COLO668 (cell line): ENCODE measurements around the gene STRIP1.

Experiments used
- DNase-seq: peaks from one replicate; lab custom pipeline; 2025; ENCODE audit not compliant: unreplicated experiment; lab: John Stamatoyannopoulos, UW

Gene STRIP1

DNA sequence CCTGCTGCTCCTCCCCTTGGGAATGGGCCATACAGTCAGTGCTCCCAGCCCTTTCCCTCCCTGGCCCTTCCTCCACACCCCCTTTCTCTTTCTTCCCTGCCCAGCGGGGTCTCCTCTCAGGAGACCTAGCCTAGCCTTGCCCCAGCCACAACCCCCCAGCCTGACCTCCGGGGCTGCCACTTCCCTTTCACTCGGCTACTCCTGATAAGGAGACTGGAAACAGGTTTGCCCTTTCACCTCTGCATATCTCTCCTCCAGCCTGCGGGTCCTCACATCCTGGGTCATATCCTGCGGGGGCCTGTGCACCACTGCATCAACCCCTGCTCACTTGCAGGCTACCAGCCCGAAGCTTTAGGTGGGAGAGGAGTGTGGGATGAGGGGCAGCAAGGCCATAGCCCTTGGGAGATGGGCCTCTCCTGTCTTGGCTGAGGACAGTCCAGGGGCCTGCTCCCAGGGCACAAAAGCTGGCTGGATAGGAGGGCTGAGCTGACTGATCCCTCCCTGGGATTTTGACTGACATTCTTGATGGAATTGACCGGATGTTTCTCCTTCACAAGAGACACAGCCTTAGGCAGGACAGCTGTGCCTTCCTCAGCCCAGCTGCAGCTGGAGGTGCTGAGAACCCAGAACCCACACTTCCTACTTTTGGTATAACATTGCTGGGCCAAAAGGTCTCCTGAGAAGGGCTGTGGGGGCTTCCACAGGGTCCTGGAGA lies 55.3 kb downstream of the STRIP1 start:
- no peak for DNase-seq

DNA sequence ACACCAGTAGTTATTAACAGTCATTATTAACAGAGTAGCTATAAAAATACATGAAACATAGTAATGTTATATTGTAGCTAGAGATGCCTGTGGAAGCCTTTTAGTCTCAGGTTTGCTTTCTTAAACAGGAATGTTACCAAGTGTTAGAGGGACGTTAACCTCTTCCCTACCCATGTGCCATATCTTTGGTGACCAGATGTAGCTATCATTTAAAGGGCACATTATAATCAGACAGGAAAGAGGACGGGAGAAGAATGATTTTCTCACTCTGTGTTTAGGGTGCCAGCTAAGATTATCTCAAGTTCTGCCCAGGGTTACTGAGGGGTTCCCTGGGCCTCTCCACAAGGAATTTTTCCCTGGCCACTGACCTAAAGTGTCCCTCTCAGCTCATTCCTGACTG lies 57.0 kb downstream of the STRIP1 start:
- DNase-seq, result no peak

DNA sequence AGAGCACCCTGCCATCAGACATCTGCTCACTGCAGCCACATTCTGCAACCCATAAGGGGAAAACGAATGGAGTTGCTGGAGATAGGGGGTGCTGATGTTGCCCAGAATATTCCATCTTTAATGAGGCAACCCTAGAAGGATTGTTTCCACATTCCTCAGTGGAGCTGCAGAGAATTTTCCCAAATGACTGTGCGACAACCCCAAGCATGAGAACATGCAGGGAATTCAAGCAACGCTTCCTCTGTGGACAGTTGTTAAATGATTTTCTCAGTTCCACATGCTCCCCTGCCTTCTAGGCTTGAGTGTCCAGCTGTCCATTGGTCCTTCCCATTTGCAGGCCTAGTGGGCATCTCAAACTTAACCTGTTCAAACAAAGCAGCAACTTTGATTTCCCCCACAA lies 57.4 kb downstream of the STRIP1 start:
- no peak for DNase-seq

DNA sequence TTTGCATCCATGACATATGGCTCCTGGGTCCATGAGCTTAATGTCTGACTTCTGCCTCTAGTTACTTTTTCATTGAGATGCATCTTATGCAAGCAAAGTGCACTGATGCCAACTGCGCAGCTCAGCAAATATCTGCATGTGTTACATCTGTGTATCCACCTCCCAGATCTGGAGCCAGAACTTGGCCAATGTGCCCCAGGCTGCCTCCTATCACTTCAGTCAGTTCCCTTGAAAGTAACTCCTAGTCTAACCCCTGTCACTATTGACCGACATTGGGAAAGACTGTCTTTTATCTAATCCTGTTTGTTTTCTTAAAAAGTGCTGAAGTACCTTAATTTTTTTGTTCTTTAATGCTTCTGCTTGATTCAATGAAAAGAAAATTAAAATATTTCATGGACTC lies 58.6 kb downstream of the STRIP1 start:
- no peak for DNase-seq

DNA sequence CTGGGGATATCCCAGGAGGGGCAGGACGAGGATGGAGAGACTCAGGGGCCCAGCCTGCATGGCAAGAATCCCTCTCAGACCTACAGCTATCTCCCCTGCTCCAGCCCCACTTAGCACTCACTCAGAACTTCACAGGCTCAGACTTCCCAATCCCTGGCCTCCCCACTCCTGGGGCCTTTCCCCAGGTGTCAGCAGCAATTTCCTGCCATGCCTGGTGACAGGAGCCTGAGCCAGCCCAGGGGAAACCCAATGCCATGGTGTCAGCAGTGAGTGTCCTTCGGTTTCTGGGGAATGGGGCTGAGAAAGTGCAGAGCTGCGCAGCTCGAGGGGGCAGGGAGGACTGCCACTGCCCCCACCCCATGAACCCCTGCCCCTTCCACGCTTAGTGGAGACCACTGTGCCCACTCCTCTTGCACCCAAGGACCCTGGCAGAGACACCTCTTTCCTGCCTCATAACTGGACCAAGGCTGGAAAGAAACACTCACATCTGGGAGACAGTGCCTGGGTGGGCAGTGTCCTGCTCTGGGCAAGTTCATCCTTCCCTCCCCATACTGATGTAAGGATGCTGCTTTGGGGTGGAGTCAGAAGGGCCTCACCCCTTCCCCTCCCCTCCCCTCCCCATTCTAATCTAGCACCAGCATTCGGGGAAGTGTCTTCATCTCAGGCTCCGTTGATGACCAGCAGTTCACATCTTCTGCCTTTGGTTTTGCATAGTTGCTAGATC lies 60.7 kb downstream of the STRIP1 start:
- no peak for DNase-seq

DNA sequence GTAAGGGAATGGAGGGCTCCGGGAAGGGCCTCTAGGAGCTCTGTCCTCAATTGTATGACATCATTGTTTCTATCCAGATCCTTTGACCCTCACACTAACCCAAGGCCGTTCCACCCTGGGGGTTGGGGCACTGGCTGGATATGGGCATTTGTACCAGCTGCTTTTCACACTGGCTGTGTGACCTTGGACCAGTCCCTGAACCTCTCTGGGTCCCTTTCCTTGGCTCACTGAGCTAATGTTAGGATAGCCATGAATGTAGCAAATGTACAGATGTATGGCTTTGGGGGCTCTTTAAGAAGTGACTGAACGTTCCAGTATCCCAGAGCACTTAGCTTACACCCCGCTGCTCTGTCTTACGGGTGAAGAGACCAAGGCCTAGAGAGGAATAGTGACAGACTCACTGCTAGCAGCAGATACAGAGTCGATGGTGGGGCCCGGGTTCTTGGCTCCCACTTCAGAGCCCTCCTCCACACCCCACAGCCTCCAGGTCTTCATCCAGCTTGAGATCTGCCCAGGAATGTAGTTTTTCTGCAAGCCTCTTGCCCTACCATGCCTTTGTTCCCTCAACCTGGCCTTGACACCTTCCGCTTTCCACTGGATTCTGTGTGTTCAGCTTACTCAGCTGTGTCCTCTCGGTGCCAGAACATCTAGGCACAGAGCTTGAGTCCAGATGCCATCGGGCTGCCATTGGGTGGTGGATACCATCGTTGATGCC lies 63.2 kb downstream of the STRIP1 start:
- DNase-seq, result no peak

DNA sequence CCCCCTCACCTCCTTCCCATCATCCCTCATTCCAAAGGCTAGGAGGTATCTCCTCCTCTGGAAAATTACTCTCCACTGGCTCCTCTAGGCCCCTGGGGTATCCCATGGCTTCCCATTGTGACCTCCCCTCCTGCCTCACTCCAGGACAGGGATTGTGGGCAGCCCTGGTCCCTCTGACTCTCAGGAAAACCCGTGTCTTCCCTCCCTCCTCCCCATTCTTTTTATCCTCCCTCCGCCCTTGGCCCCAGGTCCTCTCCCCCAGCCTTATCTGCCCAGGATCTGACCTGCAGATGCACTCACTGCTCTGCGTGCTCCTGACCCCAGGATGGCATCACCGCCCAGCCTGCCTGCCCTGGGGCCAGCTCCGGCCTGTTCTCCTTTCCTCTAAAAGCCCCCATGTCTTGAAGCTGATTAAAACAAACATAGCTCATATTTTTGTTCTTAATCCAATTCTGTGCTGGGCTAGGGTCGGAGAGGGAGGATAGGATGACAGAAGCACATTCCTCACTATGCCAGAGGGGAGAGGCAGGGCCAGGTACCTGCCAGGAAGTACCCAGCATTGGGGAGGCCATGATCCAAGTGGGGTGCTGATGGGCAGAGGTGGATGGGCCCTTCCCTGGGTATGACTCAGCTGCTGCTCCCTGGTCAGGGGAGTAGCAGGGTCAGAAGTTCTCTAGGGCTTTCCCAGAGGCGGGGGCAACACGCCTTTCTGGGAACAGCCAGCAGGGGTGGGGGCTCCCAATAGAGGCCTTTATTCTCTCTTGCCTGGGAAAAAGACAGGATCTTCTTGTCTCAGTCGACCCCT lies 64.0 kb downstream of the STRIP1 start:
- no peak for DNase-seq

DNA sequence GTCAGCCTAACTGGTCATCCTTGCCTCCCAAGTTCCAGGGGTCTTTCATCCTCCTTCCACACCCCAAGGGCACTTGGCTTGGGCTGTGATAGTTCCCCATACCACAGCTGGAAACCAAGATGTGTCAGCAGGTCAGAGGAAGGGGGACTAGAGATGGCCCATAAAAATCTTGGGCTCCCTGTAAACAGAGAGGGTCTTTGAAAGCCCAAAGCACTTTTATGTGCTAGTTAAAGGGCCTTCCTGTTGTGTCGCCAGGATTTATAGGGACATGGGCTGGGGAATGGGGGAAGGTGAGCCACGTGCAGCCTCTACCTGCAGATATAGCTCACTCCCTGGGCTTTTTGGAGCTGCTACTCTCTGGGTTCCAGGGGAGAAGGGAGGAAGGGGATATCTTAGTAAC lies 65.9 kb downstream of the STRIP1 start:
- no peak for DNase-seq

DNA sequence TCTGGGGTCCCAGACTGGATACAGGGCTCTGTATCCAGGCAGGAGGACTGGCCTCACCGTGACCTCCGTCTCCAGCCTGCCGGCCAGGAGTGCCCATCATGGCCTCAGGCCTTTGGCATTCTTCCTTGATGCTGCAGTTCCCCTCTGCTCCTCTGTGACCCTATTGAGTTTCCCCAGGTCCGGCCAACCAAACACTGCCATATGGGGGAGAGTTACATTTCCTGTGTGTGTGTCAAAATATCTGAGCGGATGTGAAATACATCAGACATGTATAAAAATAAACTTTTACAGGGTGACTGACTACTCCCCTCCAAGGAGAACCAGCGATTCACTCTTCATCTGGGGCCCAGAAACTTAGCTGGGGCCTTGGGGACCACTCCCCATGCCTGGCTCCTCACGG lies 67.7 kb downstream of the STRIP1 start:
- no peak for DNase-seq
